Uterus (tissue), 4 donors: ENCODE measurements around the gene ALG1. TPM values are rescaled to one million over a fixed set of nuclear protein-coding genes. Genes with fewer than 3 reads are reported as not detected.
"Not testable (repeated sequence)": the region's sequence is repeated elsewhere in the genome, so short reads cannot be mapped to it uniquely, and the experiment has no call there.

ENCODE experiments used
- DNase-seq, 2 donors: peaks; one replicate each; pipeline ENCODE4 v3.0.0-alpha.2; 2019 to 2020
- H3K27ac ChIP-seq, 2 donors: fragments of 200-600 bp; sonication (generic); 1 replicate in 1 of 2; 2 replicates in 1 of 2; pipeline ENCODE4 v1.5.1; 2016 to 2018
- H3K27me3 ChIP-seq, 2 donors: fragments of 200-600 bp; sonication (generic); one replicate each; pipeline ENCODE4 v1.5.1; 2018 to 2019; ENCODE audit warnings: control low read depth in 1 of 2
- H3K36me3 ChIP-seq, 2 donors: fragments of 200-600 bp; sonication (generic); one replicate each; pipeline ENCODE4 v1.5.1; 2019; ENCODE audit warnings: control low read depth in 1 of 2
- H3K4me1 ChIP-seq, 2 donors: fragments of 200-600 bp; sonication (generic); one replicate each; pipeline ENCODE4 v1.5.1; 2018 to 2019; ENCODE audit warnings: control low read depth in 1 of 2
- H3K4me3 ChIP-seq, 2 donors: fragments of 200-600 bp; sonication (generic); 1 replicate in 1 of 2; 2 replicates in 1 of 2; pipeline ENCODE4 v1.5.1; 2018 to 2019; ENCODE audit warnings: mild to moderate bottlenecking in 1 of 2
- H3K9me3 ChIP-seq, 2 donors: fragments of 200-600 bp; sonication (generic); one replicate each; pipeline ENCODE4 v1.5.1; 2019; ENCODE audit warnings: control low read depth in 1 of 2
- POLR2A ChIP-seq, 2 donors: fragments of 450-650 bp; IDR thresholded peaks; one replicate each; pipeline ENCODE4 v1.6.1; 2016; ENCODE audit warnings: antibody characterized with exemption in 2 of 2, mild to moderate bottlenecking in 1 of 2, moderate library complexity in 1 of 2
- intact Hi-C: fragments of 100-400 bp; cut with DNase I; formaldehyde crosslinking; loops from one replicate; pipeline ENCODE4 v1.15.1; 2023; ENCODE audit warnings: low total_unique reads
- total RNA-seq, 4 donors: library from RNA; depleted of rRNA in 3 of 4; stranded (reverse); fragments of >200 nt in 3 of 4; gene quantifications; one replicate each; pipeline versions ENCODE4 v1.1.0 to v1.2.4, GENCODE V29; 2014 to 2023
- TF ChIP-seq, protein P1 (sequence below), 4 experiments: fragments of 200-600 bp in 2 of 4; fragments of 450-650 bp in 2 of 4; sonication (generic) in 2 of 4; IDR thresholded peaks; one replicate each; pipeline ENCODE4 v1.5.1; 2016 to 2019; ENCODE audit warnings: antibody characterized with exemption in 4 of 4, mild to moderate bottlenecking in 2 of 4, moderate library complexity in 1 of 4
- donor health status: DM: yes; HTN: yes; CAD: no.

Gene ALG1
- total RNA-seq, 4 donors from 2014 or later: 4.7 to 21.3 (median 10.9) TPM

DNA sequence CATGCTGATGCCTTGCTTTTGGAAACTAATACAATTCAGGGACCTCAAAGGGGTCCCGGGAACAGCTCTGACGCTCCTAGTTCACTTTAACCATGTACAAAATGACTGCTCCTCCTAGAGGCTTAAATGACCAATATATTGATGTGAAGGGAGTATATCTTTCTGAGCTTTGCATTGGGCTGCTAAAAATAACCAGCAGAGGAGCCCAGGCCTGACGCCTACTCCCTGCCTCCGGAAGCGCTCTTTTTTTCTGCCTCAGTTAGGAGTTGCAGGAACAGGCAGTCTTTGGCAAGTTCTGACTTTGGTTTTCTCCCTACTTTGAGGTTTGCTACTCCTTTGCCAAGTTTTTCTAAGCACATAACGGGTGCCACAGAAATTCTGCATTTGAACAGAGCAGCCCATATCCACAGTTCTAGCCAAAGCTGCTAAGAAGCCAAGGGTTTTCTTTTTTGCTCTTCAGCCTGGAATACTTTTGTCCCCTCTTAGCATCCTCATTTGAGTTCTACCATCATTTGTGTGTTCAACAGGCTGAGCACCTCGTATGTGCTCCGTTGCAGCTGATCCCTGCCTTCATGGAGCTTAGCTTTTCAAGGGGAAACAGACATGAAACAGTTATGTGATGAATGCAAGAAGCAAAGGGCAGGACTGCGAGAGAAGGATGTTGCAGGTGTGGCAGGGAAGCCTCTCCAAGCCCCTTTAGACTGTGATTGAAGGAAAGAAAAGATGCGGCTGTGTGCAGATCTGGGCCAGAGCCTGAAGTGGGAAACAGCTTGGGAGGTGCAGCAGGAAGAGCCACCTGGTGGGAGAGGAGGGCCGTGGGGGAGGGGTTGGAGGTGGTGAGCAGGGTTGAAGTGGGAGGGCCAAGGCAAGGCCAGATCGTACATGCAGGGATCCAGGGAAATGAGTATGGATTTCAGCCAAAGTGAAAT is 35.2 kb upstream of the ALG1 start:
- intact Hi-C loops: no loop called here

DNA sequence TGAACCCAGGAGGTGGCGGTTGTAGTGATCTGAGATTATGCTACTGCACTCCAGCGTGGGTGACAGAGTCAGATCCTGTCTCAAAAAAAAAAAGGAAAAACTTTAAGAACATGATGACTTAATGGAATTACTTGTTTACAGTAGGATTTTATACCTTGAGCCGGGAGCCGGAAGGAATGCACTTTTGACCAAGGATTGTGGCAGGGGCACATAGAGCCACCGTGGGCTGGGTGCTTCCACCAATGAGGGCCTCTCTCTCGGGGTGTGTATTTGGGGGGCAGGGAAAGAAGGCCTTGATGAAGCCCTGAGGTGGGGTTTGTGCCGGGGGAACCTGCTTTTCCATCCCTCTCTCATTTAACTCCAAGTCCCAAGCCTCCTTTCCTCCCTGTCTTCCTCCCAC is 31.2 kb upstream of the ALG1 start:
- no peak overlapping the region for H3K4me3 ChIP-seq
- H3K27me3 ChIP-seq: no peaks in the 10 kb centered on the region
- intact Hi-C loops: no loop called here
- no peaks in the 10 kb centered on the region for H3K9me3 ChIP-seq
- no peak for TF ChIP-seq POLR2A (IDR thresholded peaks at IDR 0.05)
- TF ChIP-seq, protein P1, sequence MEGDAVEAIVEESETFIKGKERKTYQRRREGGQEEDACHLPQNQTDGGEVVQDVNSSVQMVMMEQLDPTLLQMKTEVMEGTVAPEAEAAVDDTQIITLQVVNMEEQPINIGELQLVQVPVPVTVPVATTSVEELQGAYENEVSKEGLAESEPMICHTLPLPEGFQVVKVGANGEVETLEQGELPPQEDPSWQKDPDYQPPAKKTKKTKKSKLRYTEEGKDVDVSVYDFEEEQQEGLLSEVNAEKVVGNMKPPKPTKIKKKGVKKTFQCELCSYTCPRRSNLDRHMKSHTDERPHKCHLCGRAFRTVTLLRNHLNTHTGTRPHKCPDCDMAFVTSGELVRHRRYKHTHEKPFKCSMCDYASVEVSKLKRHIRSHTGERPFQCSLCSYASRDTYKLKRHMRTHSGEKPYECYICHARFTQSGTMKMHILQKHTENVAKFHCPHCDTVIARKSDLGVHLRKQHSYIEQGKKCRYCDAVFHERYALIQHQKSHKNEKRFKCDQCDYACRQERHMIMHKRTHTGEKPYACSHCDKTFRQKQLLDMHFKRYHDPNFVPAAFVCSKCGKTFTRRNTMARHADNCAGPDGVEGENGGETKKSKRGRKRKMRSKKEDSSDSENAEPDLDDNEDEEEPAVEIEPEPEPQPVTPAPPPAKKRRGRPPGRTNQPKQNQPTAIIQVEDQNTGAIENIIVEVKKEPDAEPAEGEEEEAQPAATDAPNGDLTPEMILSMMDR (IDR thresholded peaks at IDR 0.05): no peak
- no peaks in the 10 kb centered on the region for H3K4me1 ChIP-seq
- no peak for DNase-seq
- H3K27ac ChIP-seq: no peak overlapping the region
- H3K36me3 ChIP-seq: no peaks in the 10 kb centered on the region

More for the DNA sequence above, 35.2 kb upstream of the ALG1 start:
- Histone ChIP-seq H3K4me3 (no peak overlapping the region), H3K9me3 (no peaks in the 10 kb centered on the region), H3K27ac (no peak overlapping the region), H3K4me1 (peaks cover 0 to 7% of the 10 kb centered on the region in 2 donors), H3K27me3 (no peaks in the 10 kb centered on the region), H3K36me3 (no peaks in the 10 kb centered on the region)
- TF ChIP-seq POLR2A (IDR thresholded peaks at IDR 0.05): no peak
- no peak for DNase-seq

DNA sequence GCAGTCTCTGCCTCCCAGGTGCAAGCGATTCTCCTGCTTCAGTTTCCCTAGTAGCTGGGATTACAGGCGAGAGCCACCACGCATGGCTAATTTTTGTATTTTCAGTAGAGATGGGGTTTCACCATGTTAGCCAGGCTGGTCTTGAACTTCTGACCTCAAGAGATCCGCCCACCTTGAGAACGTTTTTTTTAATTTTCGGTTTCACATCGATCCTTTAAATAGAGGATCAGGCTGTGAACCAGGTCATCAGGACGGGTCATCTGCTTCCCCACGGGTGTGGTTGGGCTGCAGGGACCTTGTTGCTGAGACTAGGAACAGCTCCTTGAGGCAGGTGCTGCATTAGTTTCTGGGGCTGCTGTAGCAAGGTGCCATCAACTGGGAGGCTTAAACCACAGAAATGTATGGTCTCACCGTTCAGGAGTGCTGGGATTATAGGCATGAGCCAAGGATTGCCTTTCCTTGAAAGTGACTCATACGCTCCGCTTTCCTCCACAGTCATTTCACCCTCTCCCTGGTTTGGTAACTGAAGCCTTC is 30.0 kb upstream of the ALG1 start:
- intact Hi-C loops: no loop called here
- DNase-seq: no peak
- no peaks in the 10 kb centered on the region for H3K36me3 ChIP-seq
- H3K9me3 ChIP-seq: no peaks in the 10 kb centered on the region
- H3K27me3 ChIP-seq: no peaks in the 10 kb centered on the region
- no peak for TF ChIP-seq POLR2A (IDR thresholded peaks at IDR 0.05)
- TF ChIP-seq, protein P1 (IDR thresholded peaks at IDR 0.05): no peak
- H3K27ac ChIP-seq: no peak overlapping the region
- H3K4me1 ChIP-seq: no peaks in the 10 kb centered on the region
- H3K4me3 ChIP-seq: no peak overlapping the region

DNA sequence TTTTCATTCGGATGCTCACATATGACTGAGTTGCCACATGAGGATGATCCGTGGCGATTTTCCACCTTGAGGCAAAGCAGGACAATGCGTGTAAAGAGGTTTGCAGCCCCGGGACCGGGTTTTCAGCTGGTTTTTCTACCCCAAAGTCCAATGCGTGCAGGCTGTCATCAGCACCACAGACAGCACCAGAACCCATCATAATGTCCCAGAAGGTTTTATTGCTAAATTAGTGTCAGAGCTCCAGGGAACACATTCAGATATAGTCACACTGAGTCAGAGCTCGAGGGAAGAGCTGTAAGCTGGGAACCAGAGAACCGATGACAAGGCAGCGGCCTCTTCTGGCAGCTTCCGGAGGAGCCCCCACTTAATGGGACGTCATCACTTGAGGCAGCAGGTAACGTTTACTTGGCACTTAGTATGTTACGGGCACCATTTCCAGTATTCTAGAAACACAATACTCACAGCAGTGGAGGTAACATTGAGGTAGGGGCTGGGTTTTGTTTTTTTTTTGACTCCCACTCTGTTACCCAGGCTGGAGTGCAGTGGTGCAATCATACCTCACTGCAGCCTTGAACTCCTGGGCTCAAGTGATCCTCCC is 29.0 kb upstream of the ALG1 start:
- no peaks in the 10 kb centered on the region for H3K27me3 ChIP-seq
- no peak overlapping the region for H3K27ac ChIP-seq
- intact Hi-C loops: no loop called here
- no peak overlapping the region for H3K4me3 ChIP-seq
- TF ChIP-seq, protein P1 (IDR thresholded peaks at IDR 0.05): no peak
- no peak for DNase-seq
- H3K4me1 ChIP-seq: no peaks in the 10 kb centered on the region
- H3K9me3 ChIP-seq: no peaks in the 10 kb centered on the region
- H3K36me3 ChIP-seq: no peaks in the 10 kb centered on the region

DNA sequence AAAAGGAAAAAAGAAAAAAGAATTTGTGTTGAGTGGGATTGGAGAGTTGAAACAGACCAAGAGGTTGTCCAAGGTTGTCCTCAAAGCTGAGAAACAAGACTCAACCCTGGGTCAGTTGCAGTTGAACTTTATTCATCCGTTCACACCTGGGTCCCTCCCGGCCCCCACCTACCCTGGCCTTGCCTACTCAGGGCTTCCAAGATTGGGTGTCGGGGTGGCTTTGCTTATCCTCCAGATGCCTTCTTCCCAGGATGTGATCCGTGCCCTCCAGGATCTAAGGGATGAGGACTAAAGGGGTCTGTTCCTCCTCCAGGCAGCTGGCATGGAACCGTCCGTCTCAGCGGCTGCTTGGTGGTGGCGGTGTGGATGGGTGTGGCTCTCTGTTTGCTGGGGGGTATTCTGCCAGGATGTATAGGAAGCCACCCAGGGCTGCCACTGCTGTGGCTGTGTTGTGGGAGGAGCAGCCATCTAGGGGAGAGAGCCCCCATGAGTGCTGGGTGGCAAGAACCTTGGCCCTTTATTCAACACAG is 27.6 kb upstream of the ALG1 start:
- Histone ChIP-seq H3K36me3 (no peaks in the 10 kb centered on the region), H3K27ac (no peak overlapping the region), H3K4me1 (no peaks in the 10 kb centered on the region), H3K4me3 (no peak overlapping the region), H3K27me3 (no peaks in the 10 kb centered on the region), H3K9me3 (no peaks in the 10 kb centered on the region)
- intact Hi-C loops: no loop called here
- no peak for DNase-seq
- TF ChIP-seq POLR2A (IDR thresholded peaks at IDR 0.05): no peak
- TF ChIP-seq, protein P1 (IDR thresholded peaks at IDR 0.05): no peak

DNA sequence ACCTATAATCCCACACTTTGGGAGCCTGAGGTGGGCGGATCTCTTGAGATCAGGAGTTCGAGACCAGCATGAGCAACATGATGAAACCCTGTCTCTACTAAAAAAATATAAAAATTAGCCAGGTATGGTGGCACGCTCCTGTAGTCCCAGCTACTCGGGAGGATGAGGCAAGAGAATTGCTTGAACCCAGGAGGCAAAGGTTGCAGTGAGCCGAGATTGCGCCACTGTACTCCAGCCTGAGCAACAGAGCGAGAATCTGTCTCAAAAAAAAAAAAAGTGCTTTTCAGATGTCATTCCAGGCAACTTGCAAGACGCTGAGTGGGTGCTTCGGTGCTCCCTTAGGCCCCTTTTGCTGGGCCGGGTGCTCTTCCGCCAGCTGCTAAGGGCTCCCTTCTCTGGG is 27.1 kb upstream of the ALG1 start:
- H3K27me3 ChIP-seq, DNase-seq, H3K27ac ChIP-seq, H3K36me3 ChIP-seq, H3K4me3 ChIP-seq, H3K9me3 ChIP-seq, intact Hi-C loops, H3K4me1 ChIP-seq: not testable (repeated sequence)
